Esophagus (tissue), 2 donors: ENCODE results near the gene AKR1E2. TPM values are rescaled to one million over a fixed set of nuclear protein-coding genes. Genes with fewer than 3 reads are reported as not detected.

ENCODE experiments used
- H3K27ac ChIP-seq, 2 donors: one replicate each; pipeline ENCODE4 v1.5.1; 2013; ENCODE audit warnings: low read depth in 2 of 2, mild to moderate bottlenecking in 2 of 2, inconsistent platforms in 1 of 2, low read length in 1 of 2, moderate library complexity in 1 of 2
- H3K27me3 ChIP-seq, 2 donors: one replicate each; pipeline ENCODE4 v1.6.1; 2013; ENCODE audit warnings: low read length in 2 of 2, control low read depth in 1 of 2, mild to moderate bottlenecking in 1 of 2; ENCODE audit not compliant: insufficient read depth in 2 of 2, control insufficient read depth in 1 of 2
- H3K36me3 ChIP-seq, 2 donors: one replicate each; pipeline ENCODE4 v1.6.1; 2013; ENCODE audit warnings: low read length in 1 of 2; ENCODE audit not compliant: control insufficient read depth in 2 of 2, insufficient read depth in 2 of 2
- H3K4me1 ChIP-seq, 2 donors: one replicate each; pipeline ENCODE4 v1.6.1; 2013; ENCODE audit warnings: low read length in 1 of 2; ENCODE audit not compliant: control insufficient read depth in 2 of 2, insufficient read depth in 2 of 2
- H3K4me3 ChIP-seq, 2 donors: one replicate each; pipeline ENCODE4 v1.5.1; 2013; ENCODE audit warnings: low read length in 2 of 2, mild to moderate bottlenecking in 2 of 2, low read depth in 1 of 2, moderate library complexity in 1 of 2
- H3K9me3 ChIP-seq, 2 donors: one replicate each; pipeline ENCODE4 v1.6.1; 2013; ENCODE audit warnings: mild to moderate bottlenecking in 2 of 2, low read depth in 1 of 2, low read length in 1 of 2, moderate library complexity in 1 of 2; ENCODE audit not compliant: control insufficient read depth in 2 of 2, insufficient read depth in 1 of 2
- WGBS, 2 donors: extraction: QIAGEN DNeasy Blood & Tissue Kit; methylation state at CpG; one replicate each; pipeline ENCODE4 v1.1.7; 2013; 5-methylcytosine and 5-hydroxymethylcytosine counted together
- polyA plus RNA-seq, 2 donors: library from polyadenylated mRNA; stranded (reverse); fragments of 200-250 nt; gene quantifications; one replicate each; pipeline ENCODE4 v1.2.3, GENCODE V29; 2013
- donor health status: healthy with polysubstance abuse.
- donor health status: Bipolar disorder and iron deficiency.

The AKR1E2 gene
- polyA plus RNA-seq, 2 donors: 1.1 TPM

GRCh38 chr10:4882704-4883078, 56.7 kb downstream of the AKR1E2 start:
- Histone ChIP-seq H3K9me3 (no peaks in the 10 kb centered on the region), H3K27ac (peak overlapping the region in 1 of 2 donors; percentile 49), H3K4me1 (no peaks in the 10 kb centered on the region), H3K4me3 (no peak overlapping the region), H3K27me3 (no peaks in the 10 kb centered on the region), H3K36me3 (no peaks in the 10 kb centered on the region)
- WGBS, 2 donors: 83 to 87% methylated on average over 2 of the region's 2 CpGs

GRCh38 chr10:4883079-4883739, 57.2 kb downstream of the AKR1E2 start:
- no peak overlapping the region for H3K4me3 ChIP-seq
- no peaks in the 10 kb centered on the region for H3K9me3 ChIP-seq
- H3K36me3 ChIP-seq: no peaks in the 10 kb centered on the region
- H3K27me3 ChIP-seq: no peaks in the 10 kb centered on the region
- H3K4me1 ChIP-seq: no peaks in the 10 kb centered on the region
- peak overlapping the region in 1 of 2 donors; percentile 49 for H3K27ac ChIP-seq
- 46 to 52% methylated on average over 4 of the region's 4 CpGs for WGBS, 2 donors

GRCh38 chr10:4885162-4885561, 59.2 kb downstream of the AKR1E2 start:
- no peak overlapping the region for H3K4me3 ChIP-seq
- WGBS, 2 donors: 57% methylated on average over 3 of the region's 3 CpGs
- H3K27me3 ChIP-seq: no peaks in the 10 kb centered on the region
- H3K9me3 ChIP-seq: no peaks in the 10 kb centered on the region
- H3K36me3 ChIP-seq: no peaks in the 10 kb centered on the region
- no peak overlapping the region for H3K27ac ChIP-seq
- no peaks in the 10 kb centered on the region for H3K4me1 ChIP-seq

GRCh38 chr10:4887501-4887900, 61.5 kb downstream of the AKR1E2 start:
- H3K9me3 ChIP-seq: no peaks in the 10 kb centered on the region
- H3K4me3 ChIP-seq: no peak overlapping the region
- WGBS, 2 donors: 80 to 88% methylated on average over 9 of the region's 9 CpGs
- no peaks in the 10 kb centered on the region for H3K36me3 ChIP-seq
- no peak overlapping the region for H3K27ac ChIP-seq
- H3K27me3 ChIP-seq: no peaks in the 10 kb centered on the region
- H3K4me1 ChIP-seq: no peaks in the 10 kb centered on the region

- H3K27ac ChIP-seq: no peak overlapping the region
- H3K4me1 ChIP-seq: no peaks in the 10 kb centered on the region
- H3K9me3 ChIP-seq: no peaks in the 10 kb centered on the region
- 51% methylated on average over 5 of the region's 5 CpGs for WGBS, 2 donors
- no peak overlapping the region for H3K4me3 ChIP-seq
- H3K27me3 ChIP-seq: no peaks in the 10 kb centered on the region
- no peaks in the 10 kb centered on the region for H3K36me3 ChIP-seq
These were observed 62.2 kb downstream of the AKR1E2 start for GRCh38 chr10:4888236-4888635.

- Histone ChIP-seq H3K36me3 (no peaks in the 10 kb centered on the region), H3K27me3 (no peaks in the 10 kb centered on the region), H3K4me3 (no peak overlapping the region), H3K27ac (no peak overlapping the region), H3K4me1 (no peaks in the 10 kb centered on the region), H3K9me3 (no peaks in the 10 kb centered on the region)
- 88 to 90% methylated on average over 2 of the region's 2 CpGs for WGBS, 2 donors
These were observed 64.0 kb downstream of the AKR1E2 start for GRCh38 chr10:4889959-4890358.

GRCh38 chr10:4892681-4893080, 66.7 kb downstream of the AKR1E2 start:
- Histone ChIP-seq H3K9me3 (no peaks in the 10 kb centered on the region), H3K27ac (no peak overlapping the region), H3K4me1 (no peaks in the 10 kb centered on the region), H3K27me3 (no peaks in the 10 kb centered on the region), H3K4me3 (no peak overlapping the region), H3K36me3 (no peaks in the 10 kb centered on the region)
- WGBS, 2 donors: 87 to 89% methylated on average over 2 of the region's 2 CpGs

- no peak overlapping the region for H3K27ac ChIP-seq
- no peak overlapping the region for H3K4me3 ChIP-seq
- H3K4me1 ChIP-seq: no peaks in the 10 kb centered on the region
- no peaks in the 10 kb centered on the region for H3K36me3 ChIP-seq
- no peaks in the 10 kb centered on the region for H3K27me3 ChIP-seq
- WGBS, 2 donors: 96 to 98% methylated on average over 2 of the region's 2 CpGs
- H3K9me3 ChIP-seq: no peaks in the 10 kb centered on the region
These were observed 68.3 kb downstream of the AKR1E2 start for GRCh38 chr10:4894335-4894734.

Other genes starting within 250 kb of the AKR1E2 start
- gene AKR1C1, start 137.2 kb downstream of the AKR1E2 start, polyA plus RNA-seq: 10 to 100 TPM; 18.5 to 97.1 TPM
- gene AKR1C2, start 177.7 kb downstream of the AKR1E2 start, polyA plus RNA-seq: 100 to 1,000 TPM in 1 of 2 donors, 10 to 100 TPM in 1; 37.5 to 142 TPM